Endothelial cell of umbilical vein (primary cell): Measurements from ENCODE around the gene APOBEC3A. TPM values are rescaled to one million over a fixed set of nuclear protein-coding genes. Genes with fewer than 3 reads are reported as not detected.

ENCODE experiments used
- BruUV-seq: library from RNA; stranded (reverse); fragments of 400-500 nt; replicated peaks from 2 replicates; lab custom pipeline; 2021; lab: Mats Ljungman, UMichigan
- CTCF ChIA-PET: fragments of 300-600, 350-600 bp; sonication (Branson Sonifier 250); formaldehyde crosslinking; loops from one replicate; lab custom pipeline; 2021; ENCODE audit warnings: antibody characterized with exemption, inconsistent platforms; lab: Charles Lee
- POLR2A ChIA-PET: fragments of 300-600, 350-600 bp; sonication (Branson Sonifier 250); formaldehyde crosslinking; loops from one replicate; lab custom pipeline; 2021; ENCODE audit warnings: antibody characterized with exemption, inconsistent platforms; lab: Charles Lee
- DNase-seq: peaks from one replicate; pipeline ENCODE4 v3.0.0-alpha.2; 2011; ENCODE audit warnings: low read depth, low spot score
- FAIRE-seq: peaks from 2 replicates; lab custom pipeline; 2011; peaks lifted over from hg19 to GRCh38; lab: Jason Lieb, UNC
- H2AFZ ChIP-seq: 2 replicates; pipeline ENCODE4 v1.6.0; 2012; ENCODE audit warnings: low read depth, low read length, control low read depth, inconsistent platforms
- H3K27ac ChIP-seq: 2 replicates; pipeline ENCODE4 v1.5.1; 2011; ENCODE audit warnings: low read depth, mild to moderate bottlenecking, control low read depth, low read length, moderate library complexity; ENCODE audit not compliant: insufficient read depth
- H3K27me3 ChIP-seq, 2 experiments: 2 replicates each; pipeline versions ENCODE4 v1.6.0 to v1.6.1; 2011; ENCODE audit warnings: low read length in 2 of 2, mixed read lengths in 1 of 2; ENCODE audit not compliant: control insufficient read depth in 2 of 2, insufficient read depth in 2 of 2
- H3K36me3 ChIP-seq, 2 experiments: 2 replicates in 1 of 2; 3 replicates in 1 of 2; pipeline ENCODE4 v1.5.1; 2011; ENCODE audit warnings: low read length in 2 of 2, mild to moderate bottlenecking in 1 of 2, moderate library complexity in 1 of 2; ENCODE audit not compliant: control insufficient read depth in 2 of 2, insufficient read depth in 2 of 2; ENCODE audit errors: extremely low read depth in 1 of 2
- H3K4me1 ChIP-seq: 3 replicates; pipeline ENCODE4 v1.5.1; 2011; ENCODE audit warnings: mild to moderate bottlenecking, low read length; ENCODE audit not compliant: control insufficient read depth, insufficient read depth; ENCODE audit errors: extremely low read depth
- H3K4me2 ChIP-seq: 2 replicates; pipeline ENCODE4 v1.6.1; 2011; ENCODE audit warnings: low read length, control low read depth, mixed read lengths; ENCODE audit not compliant: insufficient read depth
- H3K4me3 ChIP-seq, 3 experiments: fragments of 200-600 bp in 1 of 3; sonication (generic), shearing (Covaris generic) in 1 of 3; replicated peaks in 1 of 3; 2 replicates each; pipeline ENCODE4 v1.5.1; 2011 to 2016; ENCODE audit warnings: control low read depth in 3 of 3, low read length in 3 of 3, mild to moderate bottlenecking in 2 of 3, inconsistent platforms in 1 of 3, low read depth in 1 of 3, moderate library complexity in 1 of 3; ENCODE audit not compliant: insufficient read depth in 1 of 3
- H3K79me2 ChIP-seq: 2 replicates; pipeline ENCODE4 v1.6.0; 2012; ENCODE audit warnings: low read length, inconsistent platforms; ENCODE audit not compliant: control insufficient read depth, insufficient read depth
- H3K9ac ChIP-seq: replicated peaks from 2 replicates; pipeline ENCODE3; 2011; ENCODE audit warnings: low read length, control low read depth; ENCODE audit not compliant: insufficient read depth; ENCODE audit errors: extremely low read depth
- H3K9me1 ChIP-seq: replicated peaks from 3 replicates; pipeline ENCODE4 v1.6.0; 2011; ENCODE audit warnings: mild to moderate bottlenecking, low read length; ENCODE audit not compliant: control insufficient read depth, insufficient read depth; ENCODE audit errors: extremely low read depth
- H3K9me3 ChIP-seq: replicated peaks from 2 replicates; pipeline ENCODE4 v1.5.1; 2012; ENCODE audit warnings: low read length, inconsistent platforms; ENCODE audit not compliant: control insufficient read depth, insufficient read depth
- H4K20me1 ChIP-seq: replicated peaks from 2 replicates; pipeline ENCODE3; 2011; ENCODE audit warnings: mild to moderate bottlenecking, low read length; ENCODE audit not compliant: control insufficient read depth, insufficient read depth; ENCODE audit errors: extremely low read depth
- GATA2 ChIP-seq: IDR thresholded peaks from 2 replicates; pipeline ENCODE4 v1.7.0; 2011; ENCODE audit warnings: low read depth, mild to moderate bottlenecking, moderate library complexity, mixed read lengths, low read length; ENCODE audit not compliant: insufficient read length, insufficient read depth
- POLR2AphosphoS5 ChIP-seq: IDR thresholded peaks from 2 replicates; pipeline ENCODE4 v1.6.1; 2012; ENCODE audit warnings: low read depth, mild to moderate bottlenecking, control low read depth, low read length, moderate library complexity; ENCODE audit not compliant: insufficient read depth
- dilution Hi-C: fragments of 300-500 bp; cut with MboI; formaldehyde crosslinking; loops from one replicate; pipeline ENCODE4 v1.15.0; 2019; ENCODE audit warnings: low sequenced_read_pairs; ENCODE audit not compliant: extremely low pct_ligation_motif_present
- intact Hi-C: fragments of 100-400 bp; cut with micrococcal nuclease; formaldehyde crosslinking; loops from one replicate; pipeline ENCODE4 v1.10.0; 2022
- polyA plus RNA-seq, 4 experiments: library from polyadenylated mRNA; depleted of rRNA in 3 of 4; stranded (reverse) in 3 of 4; unstranded in 1 of 4; fragments of >200 nt; gene quantifications; 2 replicates each; pipeline versions ENCODE4 v1.2.1 to v1.2.3, GENCODE V29; 2011 to 2012; ENCODE audit warnings: missing spikeins in 1 of 4
- total RNA-seq: library from RNA; stranded (reverse); gene quantifications from 2 replicates; pipeline ENCODE4 v1.2.3, GENCODE V29; 2021
- TF ChIP-seq, protein P1 (sequence below), 2 donors: IDR thresholded peaks; 1 replicate in 1 of 2; 2 replicates in 1 of 2; pipeline ENCODE4 v1.5.1; 2011; ENCODE audit warnings: low read length in 2 of 2, mild to moderate bottlenecking in 2 of 2, moderate library complexity in 2 of 2, control low read depth in 1 of 2, inconsistent platforms in 1 of 2, low read depth in 1 of 2; ENCODE audit not compliant: insufficient read depth in 1 of 2; ENCODE audit errors: extremely low read depth in 1 of 2

The APOBEC3A gene
- total and polyA plus RNA-seq, 2 donors (not counting 3 experiments of a cell fraction or from before 2014, with no cell fraction given) = not detected

DNA sequence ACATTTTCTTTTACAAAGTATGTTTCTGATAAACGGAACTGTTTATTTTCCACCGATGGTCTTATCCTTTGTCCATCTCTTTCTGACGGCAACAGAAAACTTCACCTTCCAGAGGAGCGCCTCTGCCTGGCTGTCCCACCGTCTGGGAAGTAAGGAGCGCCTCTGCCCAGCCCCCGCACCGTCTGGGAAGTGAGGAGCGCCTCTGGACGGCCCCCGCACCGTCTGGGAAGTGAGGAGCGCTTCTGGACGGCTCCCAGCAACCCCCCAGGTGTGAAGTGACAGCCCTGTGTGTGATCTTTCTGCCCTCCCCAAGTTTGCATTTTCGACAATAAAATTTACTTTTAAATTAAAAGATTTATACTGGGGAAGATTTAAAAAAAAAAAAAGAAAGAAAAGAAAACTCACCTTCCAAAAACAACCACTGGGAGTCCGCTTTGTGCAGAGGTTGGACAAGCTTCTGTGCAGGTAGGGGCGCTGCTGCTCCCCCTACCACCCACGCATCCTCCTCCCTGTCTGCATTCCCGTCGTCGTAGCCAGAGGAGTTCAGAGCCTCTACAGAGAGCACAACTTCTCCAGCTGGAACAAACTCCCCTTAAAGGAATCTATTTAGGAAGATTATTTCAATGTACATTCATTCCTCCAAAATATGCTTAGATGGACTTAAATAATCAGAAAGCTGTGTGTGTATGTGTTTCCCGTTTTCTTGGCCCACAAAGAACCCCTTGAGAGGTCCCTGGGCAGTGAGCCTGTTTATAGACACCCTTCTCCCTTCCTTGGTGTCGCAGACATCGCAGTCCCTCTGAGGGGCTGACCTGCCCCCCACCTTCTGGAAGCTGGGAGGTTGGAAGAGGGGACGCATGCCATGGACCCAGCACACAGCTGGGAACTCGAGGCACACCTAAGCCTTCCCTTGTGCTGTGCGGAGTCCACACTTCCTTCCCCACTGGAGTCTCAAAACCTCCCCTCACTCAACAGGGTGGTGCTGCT, 23.9 kb downstream of the APOBEC3A start:
- no peak for FAIRE-seq
- Histone ChIP-seq H3K4me1 (peaks cover 2% of the 10 kb centered on the region), H3K27ac (no peak overlapping the region), H2AFZ (peak overlapping the region; percentile 73), H3K9ac (no peak overlapping the region), H3K9me1 (no peaks in the 10 kb centered on the region), H3K4me3 (peak overlapping the region in 1 of 3 experiments; percentile 28), H3K9me3 (no peaks in the 10 kb centered on the region), H4K20me1 (no peaks in the 10 kb centered on the region), H3K36me3 (no peaks in the 10 kb centered on the region), H3K27me3 (no peaks in the 10 kb centered on the region), H3K79me2 (no peaks in the 10 kb centered on the region), H3K4me2 (no peak overlapping the region)
- POLR2A ChIA-PET = no interaction called here
- BruUV-seq = no TSS peak
- dilution Hi-C loops = no loop called here
- intact Hi-C loops = loop anchor here (10.0 kb wide), 1 partner anchor 56 kb away; no protein-coding TSS in a partner anchor
- DNase-seq = no peak
- TF ChIP-seq POLR2AphosphoS5 = no peak
- TF ChIP-seq GATA2 = no peak
- TF ChIP-seq, protein P1, sequence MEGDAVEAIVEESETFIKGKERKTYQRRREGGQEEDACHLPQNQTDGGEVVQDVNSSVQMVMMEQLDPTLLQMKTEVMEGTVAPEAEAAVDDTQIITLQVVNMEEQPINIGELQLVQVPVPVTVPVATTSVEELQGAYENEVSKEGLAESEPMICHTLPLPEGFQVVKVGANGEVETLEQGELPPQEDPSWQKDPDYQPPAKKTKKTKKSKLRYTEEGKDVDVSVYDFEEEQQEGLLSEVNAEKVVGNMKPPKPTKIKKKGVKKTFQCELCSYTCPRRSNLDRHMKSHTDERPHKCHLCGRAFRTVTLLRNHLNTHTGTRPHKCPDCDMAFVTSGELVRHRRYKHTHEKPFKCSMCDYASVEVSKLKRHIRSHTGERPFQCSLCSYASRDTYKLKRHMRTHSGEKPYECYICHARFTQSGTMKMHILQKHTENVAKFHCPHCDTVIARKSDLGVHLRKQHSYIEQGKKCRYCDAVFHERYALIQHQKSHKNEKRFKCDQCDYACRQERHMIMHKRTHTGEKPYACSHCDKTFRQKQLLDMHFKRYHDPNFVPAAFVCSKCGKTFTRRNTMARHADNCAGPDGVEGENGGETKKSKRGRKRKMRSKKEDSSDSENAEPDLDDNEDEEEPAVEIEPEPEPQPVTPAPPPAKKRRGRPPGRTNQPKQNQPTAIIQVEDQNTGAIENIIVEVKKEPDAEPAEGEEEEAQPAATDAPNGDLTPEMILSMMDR (IDR thresholded peaks at IDR 0.05; ENCODE audit: extremely low read depth in 1 of 2, insufficient read depth in 1 of 2, low read depth in 1 of 2, low read length in 2 of 2) = peak in 1 of 2 donors; percentile 15
- CTCF ChIA-PET = interaction anchor here (0.8 to 2.7 kb wide), 7 partner anchors 7 to 212 kb away, joined by 4 to 9 read pairs (median 5); no protein-coding TSS in a partner anchor
